GM23338 (cell line): ENCODE measurements around the gene STK32C. TPM values are rescaled to one million over a fixed set of nuclear protein-coding genes. Genes with fewer than 3 reads are reported as not detected.

ENCODE experiments used
- ATAC-seq: fragments of 200-7000 bp; cut with Tn5 transposase; 3 replicates; pipeline ENCODE4 v1.9.1; 2020
- DNase-seq: peaks from one replicate; pipeline ENCODE4 v3.0.0-alpha.2; 2015; ENCODE audit warnings: low spot score
- H2AFZ ChIP-seq: fragments of 200-600 bp; sonication (generic); 2 replicates; pipeline ENCODE4 v1.8.0; 2016; ENCODE audit warnings: antibody characterized with exemption, mild to moderate bottlenecking, moderate library complexity
- H3F3A ChIP-seq: fragments of 200-600 bp; sonication (generic); replicated peaks from 2 replicates; pipeline ENCODE4 v1.8.0; 2017; ENCODE audit warnings: antibody characterized with exemption, mixed run types, low read depth
- H3K27ac ChIP-seq: fragments of 200-600 bp; sonication (generic); 2 replicates; pipeline ENCODE4 v1.6.1; 2016; ENCODE audit warnings: low read depth
- H3K27me3 ChIP-seq: fragments of 200-600 bp; sonication (generic); 2 replicates; pipeline ENCODE4 v1.8.0; 2016; ENCODE audit warnings: mild to moderate bottlenecking, mixed run types, moderate library complexity; ENCODE audit not compliant: insufficient read depth
- H3K36me3 ChIP-seq: fragments of 200-600 bp; sonication (generic); 2 replicates; pipeline ENCODE4 v1.8.0; 2016; ENCODE audit warnings: mild to moderate bottlenecking; ENCODE audit not compliant: insufficient read depth
- H3K4me1 ChIP-seq: fragments of 200-600 bp; sonication (generic); 2 replicates; pipeline ENCODE4 v1.8.0; 2016; ENCODE audit warnings: mild to moderate bottlenecking, moderate library complexity; ENCODE audit not compliant: insufficient read depth
- H3K4me2 ChIP-seq: fragments of 200-600 bp; sonication (generic); 2 replicates; pipeline ENCODE4 v1.7.1; 2017; ENCODE audit warnings: mixed run types
- H3K4me3 ChIP-seq: fragments of 200-600 bp; sonication (generic); 2 replicates; pipeline ENCODE4 v1.6.1; 2016; ENCODE audit warnings: mixed run types
- H3K79me2 ChIP-seq: fragments of 200-600 bp; sonication (generic); replicated peaks from 2 replicates; pipeline ENCODE4 v1.8.0; 2017; ENCODE audit warnings: mild to moderate bottlenecking; ENCODE audit not compliant: insufficient read depth
- H3K9me2 ChIP-seq: fragments of 200-600 bp; sonication (generic); 2 replicates; pipeline ENCODE4 v1.8.0; 2017; ENCODE audit not compliant: insufficient read depth
- H4K20me1 ChIP-seq: fragments of 200-600 bp; sonication (generic); replicated peaks from 2 replicates; pipeline ENCODE4 v1.8.0; 2017; ENCODE audit warnings: mild to moderate bottlenecking; ENCODE audit not compliant: insufficient read depth
- H3K27ac Mint-ChIP-seq: 2 replicates; pipeline ENCODE4 v1.8.0; 2020; ENCODE audit warnings: inconsistent platforms, mild to moderate bottlenecking, moderate library complexity, mixed read lengths
- H3K27me3 Mint-ChIP-seq: 3 replicates; pipeline ENCODE4 v1.8.0; 2022; ENCODE audit warnings: low read depth, mild to moderate bottlenecking, moderate library complexity, mixed read lengths, inconsistent platforms; ENCODE audit not compliant: insufficient read depth, poor library complexity
- H3K36me3 Mint-ChIP-seq: 3 replicates; pipeline ENCODE4 v1.8.0; 2021; ENCODE audit warnings: low read depth, mild to moderate bottlenecking, inconsistent platforms, moderate library complexity, mixed read lengths
- H3K4me1 Mint-ChIP-seq: 3 replicates; pipeline ENCODE4 v1.8.0; 2020; ENCODE audit warnings: mild to moderate bottlenecking, inconsistent platforms, mixed read lengths
- H3K4me3 Mint-ChIP-seq: 3 replicates; pipeline ENCODE4 v1.8.0; 2021; ENCODE audit warnings: moderate library complexity, mild to moderate bottlenecking, inconsistent platforms, mixed read lengths
- H3K9me3 Mint-ChIP-seq: 3 replicates; pipeline ENCODE4 v1.8.0; 2020; ENCODE audit warnings: moderate library complexity, mild to moderate bottlenecking, inconsistent platforms, mixed read lengths
- CREB1 ChIP-seq: fragments of 250-450 bp; sonication (Bioruptor Pico); IDR thresholded peaks from 2 replicates; pipeline ENCODE4 v1.5.0; 2020; ENCODE audit warnings: low read depth, mild to moderate bottlenecking, moderate library complexity
- CTCF ChIP-seq, 2 experiments: fragments of 200-600 bp in 1 of 2; sonication (generic) in 1 of 2; conservative IDR thresholded peaks; 2 replicates each; pipeline versions ENCODE4 v1.5.1 to v1.6.1; 2016 to 2017; ENCODE audit warnings: antibody characterized with exemption in 2 of 2, low read depth in 2 of 2, mild to moderate bottlenecking in 2 of 2, moderate library complexity in 1 of 2
- ETS1 ChIP-seq: IDR thresholded peaks from 2 replicates; pipeline ENCODE4 v1.6.1; 2016; ENCODE audit warnings: antibody characterized with exemption
- EZH2phosphoT487 ChIP-seq: fragments of 200-600 bp; sonication (generic); IDR thresholded peaks from one replicate; pipeline ENCODE4 v1.8.1; 2018; ENCODE audit warnings: antibody characterized with exemption; ENCODE audit not compliant: unreplicated experiment
- JUNB ChIP-seq: IDR thresholded peaks from one replicate; pipeline ENCODE4 v1.6.1; 2016; ENCODE audit warnings: antibody characterized with exemption; ENCODE audit not compliant: unreplicated experiment
- NANOG ChIP-seq: IDR thresholded peaks from 2 replicates; pipeline ENCODE4 v1.6.1; 2016; ENCODE audit warnings: antibody characterized with exemption, borderline replicate concordance
- POLR2AphosphoS5 ChIP-seq: IDR thresholded peaks from 2 replicates; pipeline ENCODE4 v1.6.1; 2016; ENCODE audit warnings: antibody characterized with exemption, low read depth
- REST ChIP-seq: IDR thresholded peaks from one replicate; pipeline ENCODE4 v1.6.1; 2018; ENCODE audit warnings: antibody characterized with exemption; ENCODE audit not compliant: unreplicated experiment
- ZNF114 ChIP-seq: fragments of 250-450 bp; sonication (Bioruptor Pico); IDR thresholded peaks from 2 replicates; pipeline ENCODE4 v1.5.0; 2020; ENCODE audit warnings: mild to moderate bottlenecking, moderate library complexity
- ZNF331 ChIP-seq: fragments of 250-450 bp; sonication (Bioruptor Pico); IDR thresholded peaks from 2 replicates; pipeline ENCODE4 v1.5.0; 2020; ENCODE audit warnings: low read depth, mild to moderate bottlenecking, moderate library complexity
- ZNF462 ChIP-seq: fragments of 250-450 bp; sonication (Bioruptor Pico); IDR thresholded peaks from 2 replicates; pipeline ENCODE4 v1.5.0; 2020; ENCODE audit warnings: mild to moderate bottlenecking, moderate library complexity
- polyA plus RNA-seq: library from polyadenylated mRNA; unstranded; fragments of >200 nt; fragmentation: Nextera tagmentation; extraction: Ambion mirVana; gene quantifications from 2 replicates; pipeline ENCODE4 v1.2.1, GENCODE V29; 2016
- total RNA-seq: library from RNA; depleted of rRNA; stranded (reverse); fragments of >200 nt; shearing (Covaris generic); gene quantifications from 2 replicates; pipeline ENCODE4 v1.2.3, GENCODE V29; 2014

The STK32C gene
- total and polyA plus RNA-seq, 2 experiments from 2014 or later, result 10.2 to 20.5 TPM

GRCh38 chr10:132305654-132306342 lies 2.0 kb downstream of the STK32C start (continued):
- no peak for TF ChIP-seq POLR2AphosphoS5
- TF ChIP-seq JUNB, result no peak
- no peak for TF ChIP-seq NANOG
- no peak for TF ChIP-seq ZNF331 (CRISPR knock-in tag)

- H3K4me3 ChIP-seq, result no peak overlapping the region
- H3K36me3 ChIP-seq, result peaks cover 4% of the 10 kb centered on the region; the same call in 1 of the 2 replicates
- no peaks in the 10 kb centered on the region for H3K9me2 ChIP-seq
- no peak for TF ChIP-seq ETS1
- no peak for TF ChIP-seq ZNF114 (CRISPR knock-in tag)
- TF ChIP-seq JUNB, result no peak
- TF ChIP-seq CTCF (conservative IDR thresholded peaks at IDR 0.05; ENCODE audit: low read depth in 2 of 2), result no peak; a peak in 1 of 4 replicates
- TF ChIP-seq REST, result no peak
- no peak for TF ChIP-seq ZNF462 (CRISPR knock-in tag)
- TF ChIP-seq EZH2phosphoT487, result no peak
- no peak for TF ChIP-seq CREB1
- H3K4me2 ChIP-seq, result no peak overlapping the region
- H4K20me1 ChIP-seq, result no peaks in the 10 kb centered on the region
- no peak overlapping the region for H3K27ac ChIP-seq
- H3K27me3 ChIP-seq, result peaks cover 29% of the 10 kb centered on the region
- Mint-ChIP-seq H3K9me3 (peaks cover 23% of the 10 kb centered on the region), H3K4me1 (peaks cover 15% of the 10 kb centered on the region), H3K27me3 (peaks cover 36% of the 10 kb centered on the region), H3K36me3 (peaks cover 17% of the 10 kb centered on the region), H3K4me3 (no peak overlapping the region), H3K27ac (no peak overlapping the region)
- H3K4me1 ChIP-seq, result no peaks in the 10 kb centered on the region; the same call in 1 of the 2 replicates
- H3F3A ChIP-seq, result no peaks in the 10 kb centered on the region
- DNase-seq (no peak), ATAC-seq (no peak)
- H2AFZ ChIP-seq, result no peak overlapping the region
- no peaks in the 10 kb centered on the region for H3K79me2 ChIP-seq
Measured at GRCh38 chr10:132304756-132305509, 2.8 kb downstream of the STK32C start.
